ENCODE results near the gene SV2B. TPM values are rescaled to one million over a fixed set of nuclear protein-coding genes. Genes with fewer than 3 reads are reported as not detected.

SV2B gene
- total RNA-seq, 1 experiment from 2014 or later = not detected

GRCh38 chr15:91336687-91337086 lies 236.6 kb downstream of the SV2B start:
- no CpG with 5 or more reads among the region's 3 CpGs for WGBS (ENCODE audit: extremely low coverage, insufficient read length, low lambda C conversion rate)
- Histone ChIP-seq H3K14ac (ENCODE audit: insufficient read depth, low read length) (no peak overlapping the region), H3K9me3 (ENCODE audit: control insufficient read depth, low read depth, low read length) (no peaks in the 10 kb centered on the region), H3K18ac (ENCODE audit: insufficient read length, low read depth, low read length) (no peak overlapping the region), H2BK12ac (ENCODE audit: insufficient read length, low read depth, low read length) (no peak overlapping the region), H2BK15ac (ENCODE audit: low read depth, low read length) (no peak overlapping the region), H3K23ac (ENCODE audit: insufficient read length, low read depth, low read length) (no peak overlapping the region), H4K91ac (ENCODE audit: insufficient read length, low read depth, low read length) (no peak overlapping the region), H3K4me2 (ENCODE audit: insufficient read depth, insufficient read length, low read length) (no peak overlapping the region), H4K20me1 (ENCODE audit: control insufficient read depth, insufficient read depth, insufficient read length) (no peaks in the 10 kb centered on the region), H3K27me3 (ENCODE audit: insufficient read depth, low read length) (no peaks in the 10 kb centered on the region), H2AK5ac (ENCODE audit: insufficient read length, low read length) (no peak overlapping the region), H4K5ac (ENCODE audit: insufficient read length, low read depth, low read length) (no peak overlapping the region), H3K79me1 (ENCODE audit: insufficient read depth, low read depth, low read length, poor library complexity, severe bottlenecking) (no peaks in the 10 kb centered on the region), H3K79me2 (ENCODE audit: insufficient read depth, low read length) (no peaks in the 10 kb centered on the region), H3K56ac (ENCODE audit: insufficient read length, low read depth, low read length) (no peak overlapping the region), H4K8ac (replicated peaks; ENCODE audit: insufficient read length, low read depth, low read length) (no peak overlapping the region), H2AFZ (ENCODE audit: low read length) (no peak overlapping the region), H3K4me1 (ENCODE audit: insufficient read depth, low read length) (no peaks in the 10 kb centered on the region), H3K4ac (ENCODE audit: low read depth, low read length) (no peak overlapping the region), H3K23me2 (ENCODE audit: insufficient read length, low read depth, low read length, poor library complexity, severe bottlenecking) (no peaks in the 10 kb centered on the region), H2BK20ac (ENCODE audit: low read depth, low read length, poor library complexity, severe bottlenecking) (no peak overlapping the region), H2BK120ac (ENCODE audit: low read depth, low read length, poor library complexity, severe bottlenecking) (no peak overlapping the region), H3K27ac (ENCODE audit: insufficient read length, low read depth, low read length) (no peak overlapping the region), H3T11ph (ENCODE audit: low read length) (no peak overlapping the region), H2BK5ac (ENCODE audit: insufficient read length, low read length) (no peak overlapping the region), H3K9ac (ENCODE audit: extremely low read depth, insufficient read length, low read length) (no peak overlapping the region)
- H3K9me3 Mint-ChIP-seq = no peaks in the 10 kb centered on the region; a peak in 1 of 5 replicates
- no peak for DNase-seq
- peaks cover 2% of the 10 kb centered on the region; the same call in 1 of the 2 replicates for H3K27me3 Mint-ChIP-seq (ENCODE audit: low read depth)
- no peak overlapping the region for H3K27ac Mint-ChIP-seq
- H3K4me1 Mint-ChIP-seq = peaks cover 0 to 5% of the 10 kb centered on the region in 2 experiments; a peak in 1 of 4 replicates
- TF ChIP-seq, protein P1, sequence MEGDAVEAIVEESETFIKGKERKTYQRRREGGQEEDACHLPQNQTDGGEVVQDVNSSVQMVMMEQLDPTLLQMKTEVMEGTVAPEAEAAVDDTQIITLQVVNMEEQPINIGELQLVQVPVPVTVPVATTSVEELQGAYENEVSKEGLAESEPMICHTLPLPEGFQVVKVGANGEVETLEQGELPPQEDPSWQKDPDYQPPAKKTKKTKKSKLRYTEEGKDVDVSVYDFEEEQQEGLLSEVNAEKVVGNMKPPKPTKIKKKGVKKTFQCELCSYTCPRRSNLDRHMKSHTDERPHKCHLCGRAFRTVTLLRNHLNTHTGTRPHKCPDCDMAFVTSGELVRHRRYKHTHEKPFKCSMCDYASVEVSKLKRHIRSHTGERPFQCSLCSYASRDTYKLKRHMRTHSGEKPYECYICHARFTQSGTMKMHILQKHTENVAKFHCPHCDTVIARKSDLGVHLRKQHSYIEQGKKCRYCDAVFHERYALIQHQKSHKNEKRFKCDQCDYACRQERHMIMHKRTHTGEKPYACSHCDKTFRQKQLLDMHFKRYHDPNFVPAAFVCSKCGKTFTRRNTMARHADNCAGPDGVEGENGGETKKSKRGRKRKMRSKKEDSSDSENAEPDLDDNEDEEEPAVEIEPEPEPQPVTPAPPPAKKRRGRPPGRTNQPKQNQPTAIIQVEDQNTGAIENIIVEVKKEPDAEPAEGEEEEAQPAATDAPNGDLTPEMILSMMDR (conservative IDR thresholded peaks at IDR 0.05) = no peak
- no peak overlapping the region for H3K4me3 Mint-ChIP-seq
- H3K36me3 Mint-ChIP-seq (ENCODE audit: insufficient read depth in 1 of 3, low read depth in 3 of 3) = no peaks in the 10 kb centered on the region

All from H9 (cell line).